Measurements from ENCODE around the gene SULF2.
"Not testable (repeated sequence)": the region's sequence is repeated elsewhere in the genome, so short reads cannot be mapped to it uniquely, and the experiment has no call there.

Gene SULF2

DNA sequence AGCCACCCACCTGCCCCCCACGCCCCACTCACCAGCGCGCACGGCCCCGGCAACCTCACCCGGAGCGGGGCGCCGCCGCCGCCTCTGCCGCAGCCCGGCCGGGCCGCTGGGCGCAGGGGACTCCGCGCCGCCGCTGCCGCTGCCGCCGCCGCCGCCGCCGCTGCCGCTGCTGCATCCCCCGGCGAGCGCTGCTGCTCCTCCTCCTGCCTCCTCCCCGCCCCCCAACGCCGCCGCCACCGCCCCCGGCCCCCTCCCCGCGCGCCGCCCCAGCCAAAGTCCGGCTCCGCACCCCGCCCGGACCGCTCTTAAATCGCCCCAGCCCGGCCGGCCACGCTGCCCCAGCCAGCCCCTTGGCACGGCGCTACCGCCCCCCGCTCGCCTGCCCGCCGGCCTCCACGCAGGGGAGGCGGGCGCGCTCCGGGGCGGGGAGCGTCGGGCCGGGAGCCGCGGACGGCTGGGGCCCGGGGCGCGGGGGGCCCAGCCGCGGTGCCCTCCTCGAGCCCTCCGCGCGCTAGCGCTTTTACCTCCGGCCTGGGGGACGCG is at the start of gene SULF2:
TSS of gene SULF2 (minus strand) at position 171 of the 543 bp plus-strand sequence. CDS start 28,118 bp downstream, outside the sequence.
- DNase-seq = no peak

- not testable (repeated sequence) for DNase-seq
Measured at GRCh38 chr20:47831675-47832074, 46.4 kb upstream of the SULF2 start.

GRCh38 chr20:47826716-47827115 is 41.4 kb upstream of the SULF2 start:
- not testable (repeated sequence) for DNase-seq

DNA sequence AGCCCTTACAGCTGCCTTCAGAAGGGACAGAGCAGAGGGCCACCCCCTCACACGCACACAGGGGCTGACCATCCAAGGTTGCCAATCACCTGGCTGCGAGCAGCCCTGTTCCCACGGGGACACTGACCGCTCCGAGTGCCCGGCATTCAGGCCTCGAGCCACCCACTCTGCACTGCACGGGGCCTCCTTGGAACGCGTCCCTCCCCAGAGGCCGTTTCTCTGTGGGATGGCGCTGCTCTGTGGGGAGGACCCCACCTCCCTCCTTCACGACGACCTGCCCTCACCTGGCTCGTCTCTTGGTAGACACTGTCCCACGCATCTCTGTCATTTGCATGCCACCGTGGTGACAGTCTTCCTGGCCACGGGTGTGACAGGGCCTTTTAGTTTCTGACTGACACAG is 40.7 kb upstream of the SULF2 start:
- DNase-seq = not testable (repeated sequence)

DNA sequence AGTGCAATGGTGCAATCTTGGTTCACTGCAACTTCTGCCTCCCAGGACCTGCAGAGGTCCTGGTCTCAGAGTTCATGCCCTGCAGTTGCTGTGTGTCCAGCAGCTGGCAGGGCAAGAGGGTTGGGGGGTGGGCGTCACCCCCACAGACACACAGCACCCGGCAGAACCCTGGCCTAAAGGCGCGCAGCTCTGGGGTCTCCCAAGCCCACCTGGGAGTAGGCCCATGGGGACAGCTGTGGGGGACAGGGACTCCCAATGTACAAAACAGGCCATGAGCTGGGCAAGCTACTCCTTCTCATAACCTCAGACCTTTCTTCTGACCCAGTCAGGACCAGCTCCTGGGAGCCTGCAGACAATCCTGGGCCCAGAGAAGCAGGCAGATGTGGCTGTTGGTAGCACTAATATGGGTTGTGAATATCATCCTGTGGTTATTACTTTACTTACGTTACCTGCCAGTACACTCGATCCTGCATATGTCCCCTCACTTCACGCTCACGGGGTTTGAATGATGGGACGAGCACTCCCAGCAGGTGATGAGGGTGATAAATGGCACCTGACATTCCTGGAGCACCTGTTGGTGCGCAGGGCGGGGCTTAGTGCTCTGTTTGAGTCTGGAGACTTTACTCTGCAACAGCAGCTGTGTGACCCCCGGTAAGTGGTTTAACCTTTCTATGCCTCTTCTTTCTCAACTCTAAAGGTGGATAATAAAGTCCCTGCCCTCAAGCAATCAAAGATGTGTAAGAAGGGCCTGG is 39.9 kb upstream of the SULF2 start:
- DNase-seq = no peak

- DNase-seq = not testable (repeated sequence)
Measured at GRCh38 chr20:47823941-47824340, 38.7 kb upstream of the SULF2 start.

GRCh38 chr20:47821481-47822100 is 36.3 kb upstream of the SULF2 start:
- no peak for DNase-seq

DNA sequence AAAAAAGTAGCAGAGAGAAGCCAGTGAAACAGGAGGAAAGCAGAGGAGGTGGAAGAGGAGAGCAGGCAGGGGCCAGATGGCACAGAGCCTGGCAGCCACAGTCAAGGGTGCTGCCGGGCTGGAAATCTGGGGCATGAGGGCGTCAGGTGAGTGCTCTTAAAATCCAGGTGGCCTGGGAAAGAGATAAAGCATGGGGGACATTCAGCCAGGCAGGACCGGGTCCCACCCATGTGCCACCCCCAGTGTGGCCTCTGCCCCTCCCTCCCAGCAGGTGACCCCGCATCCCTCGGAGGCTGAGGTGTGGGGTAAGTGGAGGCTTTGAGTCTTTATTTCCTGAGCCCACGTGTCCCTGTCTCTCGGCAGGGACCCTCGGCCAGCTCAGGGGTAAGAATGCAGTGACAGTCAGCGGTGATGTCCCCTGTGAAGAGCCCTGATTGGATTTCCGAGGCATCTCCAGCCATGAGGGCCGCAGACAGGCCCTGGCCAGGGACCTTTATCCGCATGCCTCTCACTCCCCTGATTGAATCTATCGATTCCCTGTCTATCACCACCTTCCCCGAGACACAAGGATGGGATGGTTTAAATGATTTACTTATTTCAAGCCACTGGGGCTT is 33.8 kb upstream of the SULF2 start:
- DNase-seq = no peak

DNA sequence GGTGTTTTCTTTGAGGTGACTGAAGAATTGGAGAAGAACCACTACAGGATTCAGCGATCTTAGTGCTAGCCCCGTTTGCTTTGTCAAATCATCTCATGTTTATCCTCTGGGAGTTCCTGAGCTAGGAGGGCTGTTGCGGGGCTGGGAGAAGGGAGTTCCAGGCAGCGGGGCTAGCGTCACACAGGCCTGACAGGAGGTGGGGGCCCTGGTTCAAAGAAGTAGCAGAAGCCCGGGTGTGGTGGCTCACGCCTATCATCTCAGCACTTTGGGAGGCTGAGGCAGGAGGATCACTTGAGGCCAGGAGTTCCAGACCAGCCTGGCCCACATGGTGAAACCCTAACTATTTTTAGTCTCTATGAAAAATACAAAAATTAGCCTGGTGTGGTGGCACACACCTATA is 33.2 kb upstream of the SULF2 start:
- no peak for DNase-seq

GRCh38 chr20:47818016-47818415 is 32.7 kb upstream of the SULF2 start:
- no peak for DNase-seq

- DNase-seq = no peak
Measured at GRCh38 chr20:47817573-47817972, 32.3 kb upstream of the SULF2 start.

DNA sequence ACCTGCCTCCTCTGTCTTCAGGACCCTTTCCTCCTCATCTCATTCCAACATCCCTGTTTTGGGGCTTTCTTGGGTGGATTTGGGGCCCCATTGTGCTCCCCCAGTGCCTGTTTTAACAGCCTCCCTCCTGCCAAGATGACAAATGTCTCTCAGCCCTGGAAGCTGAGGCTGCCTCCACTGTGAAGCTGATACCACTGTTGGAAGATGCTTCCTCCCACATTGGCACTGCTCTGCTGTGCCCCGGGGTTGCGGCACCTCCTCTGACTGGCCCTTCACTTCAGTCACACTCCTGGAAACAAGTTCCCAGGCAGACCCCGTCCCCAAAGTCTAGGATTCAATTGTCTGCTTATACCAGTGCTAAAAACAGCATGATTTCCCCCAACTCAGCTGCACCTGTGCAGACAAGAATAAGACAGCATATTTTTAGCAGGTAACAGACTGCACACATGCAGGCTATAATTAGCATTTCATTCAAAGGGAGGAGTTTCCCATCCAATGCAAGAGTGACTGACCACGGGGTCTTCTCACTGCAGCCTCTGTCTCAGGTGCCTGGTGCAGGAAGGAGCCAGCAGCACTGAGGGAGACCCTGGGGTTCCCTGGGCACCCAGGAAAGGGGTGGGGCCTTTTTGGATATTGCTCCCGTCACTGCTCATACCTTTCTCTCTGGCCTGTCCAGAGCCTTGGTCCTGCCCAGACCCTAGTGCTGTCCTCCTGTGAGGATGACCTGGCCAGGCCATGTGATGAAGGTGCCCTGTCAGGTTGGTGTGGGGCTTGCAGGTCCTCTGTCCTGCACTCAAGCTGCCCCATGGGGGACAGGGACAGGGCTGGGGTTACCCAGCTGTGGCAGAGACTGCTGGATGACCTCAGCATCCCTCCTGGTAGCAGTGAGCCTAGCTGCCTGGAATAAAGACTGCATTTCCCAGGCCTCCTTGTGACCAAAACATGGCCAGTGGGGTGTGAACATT is 31.5 kb upstream of the SULF2 start:
- DNase-seq = no peak

DNA sequence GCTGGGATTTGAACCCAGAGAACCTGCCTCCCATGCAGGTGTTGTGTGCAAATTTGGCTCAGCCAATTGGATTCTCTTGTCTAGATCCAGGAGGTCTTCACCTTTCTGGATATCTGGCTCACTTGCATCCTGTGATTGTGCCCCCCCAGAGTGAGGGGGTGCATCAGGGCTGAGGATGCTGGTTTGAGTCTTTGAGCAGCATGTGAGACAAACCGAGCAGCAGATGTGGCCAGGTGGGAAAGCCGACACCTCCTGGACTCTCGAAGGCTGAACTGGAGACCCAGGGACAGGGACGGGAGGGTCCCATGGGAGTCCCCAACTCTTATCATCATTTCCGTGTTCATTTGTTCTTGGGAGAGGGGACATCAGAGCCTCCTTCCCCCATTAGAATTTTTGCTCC is 30.6 kb upstream of the SULF2 start:
- no peak for DNase-seq

- DNase-seq = no peak
Measured at GRCh38 chr20:47815416-47815806, 30.1 kb upstream of the SULF2 start.

- no peak for DNase-seq
Measured at GRCh38 chr20:47814632-47815415, 29.5 kb upstream of the SULF2 start.

- DNase-seq = no peak
Measured at GRCh38 chr20:47810721-47811347, 25.6 kb upstream of the SULF2 start.

GRCh38 chr20:47810116-47810677 is 24.9 kb upstream of the SULF2 start:
- DNase-seq = no peak

DNA sequence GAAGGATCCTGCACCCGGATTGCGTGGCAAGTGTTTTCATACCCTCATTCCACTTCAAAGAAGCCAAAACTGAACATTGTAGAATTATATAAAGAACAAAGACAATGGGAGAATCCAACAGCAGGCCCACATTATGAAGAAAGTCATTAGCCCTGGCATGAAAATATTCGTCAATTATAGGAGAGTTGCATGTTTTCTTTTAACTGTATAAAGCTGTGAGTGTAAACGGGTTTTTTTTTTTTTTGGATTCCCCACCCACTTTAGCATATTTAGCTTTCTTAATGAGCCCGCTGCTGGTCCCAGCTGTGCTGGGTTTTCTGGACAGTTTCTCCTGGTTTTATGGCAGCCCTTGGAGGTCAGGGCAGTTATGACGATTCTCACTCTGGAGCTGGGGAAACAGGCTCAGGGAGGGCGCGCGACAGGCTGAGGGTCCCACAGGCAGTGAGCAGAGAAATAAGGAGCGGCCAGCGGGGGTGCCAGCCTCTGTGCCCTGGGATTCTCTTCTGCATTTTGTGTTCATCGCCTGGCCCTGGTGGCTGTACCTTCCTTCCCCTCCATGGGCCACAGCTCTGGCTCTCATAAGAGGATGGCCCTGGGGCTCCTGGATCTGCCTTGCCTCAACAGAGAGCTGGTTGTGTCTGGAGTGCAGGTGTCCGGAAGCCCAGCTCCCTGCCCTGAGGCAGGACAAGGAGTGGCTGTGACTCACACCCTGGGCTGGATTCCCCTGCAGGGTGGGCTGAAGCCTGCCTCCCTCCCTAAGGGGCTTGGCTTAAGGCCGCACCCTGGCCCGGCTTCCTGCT is 24.1 kb upstream of the SULF2 start:
- DNase-seq = no peak

DNA sequence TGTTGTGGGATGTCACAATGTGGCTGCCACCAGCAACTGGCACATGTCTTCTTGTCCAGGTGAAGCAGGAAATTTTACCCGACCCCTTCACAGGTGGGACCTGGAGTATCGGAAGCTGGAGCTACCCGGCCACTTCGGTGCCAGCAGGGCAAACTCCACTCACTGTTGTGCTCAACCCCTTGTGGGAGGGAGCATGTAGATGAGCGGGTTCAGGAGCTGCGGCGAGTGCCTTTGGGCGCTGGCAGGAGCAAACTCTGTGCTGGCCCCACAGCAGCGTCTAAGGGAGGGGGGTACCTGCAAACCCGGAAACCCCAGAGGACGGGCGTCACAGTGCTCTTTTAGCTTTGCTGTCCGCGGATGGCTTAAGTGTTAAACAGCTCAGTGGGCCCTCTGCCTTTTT is 20.7 kb upstream of the SULF2 start:
- DNase-seq = no peak

- DNase-seq = not testable (repeated sequence)
Measured at GRCh38 chr20:47804972-47805371, 19.7 kb upstream of the SULF2 start.
